HG02678 (cell line): ENCODE results near the gene PELI3.
A peak's percentile ranks its signal among the peaks of the same experiment; 100 is the strongest.

ENCODE experiments used
- ATAC-seq: cut with Tn5 transposase; IDR thresholded peaks from one replicate; pipeline ENCODE4 v1.9.1; 2021; ENCODE audit warnings: mild to moderate bottlenecking, moderate library complexity; ENCODE audit not compliant: unreplicated experiment

The PELI3 gene

GRCh38 chr11:66473608-66474515, 7.2 kb downstream of the PELI3 start:
- ATAC-seq, result no peak

GRCh38 chr11:66475349-66476172, 8.9 kb downstream of the PELI3 start:
- ATAC-seq, result no peak

GRCh38 chr11:66476173-66476840, 9.6 kb downstream of the PELI3 start:
- ATAC-seq, result no peak

- no peak for ATAC-seq
Measured at GRCh38 chr11:66476841-66477251, 10.1 kb downstream of the PELI3 start.

DNA sequence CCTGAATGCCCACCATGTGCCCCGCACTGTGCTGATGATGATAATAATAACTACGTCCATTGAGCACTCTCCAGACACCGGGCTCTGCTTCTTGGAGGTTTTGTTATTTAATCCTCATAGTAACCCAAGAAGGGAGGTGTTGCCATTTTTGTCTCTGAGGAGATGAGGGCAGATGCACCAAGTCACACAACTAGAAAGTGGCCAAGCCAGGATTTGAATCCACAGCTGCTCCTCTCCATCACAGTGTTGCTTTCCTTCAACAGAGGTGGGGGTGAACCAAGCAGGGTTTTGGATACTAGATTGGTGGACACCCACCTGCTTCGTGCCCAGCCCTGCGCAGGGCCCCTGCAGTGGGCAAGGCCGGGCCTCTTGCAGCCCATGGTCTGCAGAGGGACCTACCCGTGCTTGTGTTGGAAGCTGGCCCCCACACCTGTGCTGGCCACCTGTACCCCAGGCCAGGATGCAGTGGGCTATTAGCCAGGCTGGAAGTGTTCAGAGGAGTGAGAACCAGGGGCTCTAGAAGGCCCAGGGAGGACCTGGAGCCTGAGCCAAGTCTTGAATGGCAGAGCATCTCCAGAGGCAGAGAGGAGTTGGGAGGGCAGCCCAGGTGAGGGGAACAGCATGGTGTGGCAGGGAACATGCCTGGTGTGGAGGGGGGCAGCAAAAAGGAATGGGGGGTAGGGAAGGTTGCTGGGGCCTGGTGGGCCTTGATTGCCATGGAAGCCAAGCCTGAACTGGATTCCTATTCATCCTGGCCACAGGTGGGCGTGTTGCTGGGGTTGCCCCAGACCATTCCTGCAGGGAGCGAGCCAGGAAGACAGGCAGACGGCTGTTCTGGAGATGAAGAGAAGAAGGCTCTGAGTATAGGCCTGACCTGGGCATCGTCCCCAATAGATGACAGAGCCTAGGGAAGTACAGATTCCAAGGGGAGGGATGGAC, 10.8 kb downstream of the PELI3 start:
- ATAC-seq, result no peak

GRCh38 chr11:66478729-66479393, 12.2 kb downstream of the PELI3 start:
- no peak for ATAC-seq

GRCh38 chr11:66479394-66480116, 12.8 kb downstream of the PELI3 start:
- peak; percentile 15 for ATAC-seq

DNA sequence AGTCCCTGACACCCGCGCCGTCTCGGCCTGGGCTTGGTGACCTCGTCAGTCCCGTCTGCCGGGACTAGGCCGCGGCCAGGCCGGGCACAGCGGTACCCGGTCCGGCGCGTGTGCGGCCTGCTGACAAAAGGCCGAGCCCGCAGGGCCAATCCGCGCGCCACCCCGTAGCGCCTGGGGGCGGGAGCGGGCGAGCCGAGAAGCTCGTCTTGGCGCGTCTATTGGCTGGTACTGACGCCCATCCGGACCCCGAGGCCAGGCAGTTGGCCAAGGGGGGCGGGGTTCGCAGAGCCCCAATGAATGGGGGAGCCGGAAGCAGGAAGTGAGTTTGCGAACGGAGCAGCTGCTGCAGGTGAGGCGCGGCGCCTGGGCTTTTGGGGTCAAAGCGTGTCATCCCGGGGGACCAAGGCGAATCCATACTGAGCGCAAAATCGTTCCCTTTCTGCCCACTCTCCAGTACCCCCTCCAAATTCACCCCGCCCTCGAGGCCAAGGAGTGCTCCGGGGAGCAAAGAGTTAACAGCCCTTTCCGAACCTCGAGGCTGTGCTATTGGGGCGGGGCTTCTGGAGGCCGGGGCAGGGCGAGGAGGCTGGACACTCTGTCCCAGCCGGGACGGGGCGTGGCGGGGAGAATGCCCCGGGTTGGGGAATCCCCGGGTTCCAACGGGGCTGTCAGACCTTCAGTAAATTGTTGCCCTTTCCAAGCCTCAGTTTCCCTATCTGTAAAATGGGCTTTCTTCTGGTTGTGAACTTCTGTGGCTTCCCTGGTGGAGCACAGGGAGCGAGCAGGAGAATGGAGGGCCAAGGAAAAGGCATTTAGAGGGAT, 13.6 kb downstream of the PELI3 start, which contains the start of gene DPP3:
DPP3 (plus strand) TSS at position 318 of the 822 bp plus-strand sequence. CDS start 1,767 bp downstream, outside the sequence.
- ATAC-seq, result peak; percentile 90

DNA sequence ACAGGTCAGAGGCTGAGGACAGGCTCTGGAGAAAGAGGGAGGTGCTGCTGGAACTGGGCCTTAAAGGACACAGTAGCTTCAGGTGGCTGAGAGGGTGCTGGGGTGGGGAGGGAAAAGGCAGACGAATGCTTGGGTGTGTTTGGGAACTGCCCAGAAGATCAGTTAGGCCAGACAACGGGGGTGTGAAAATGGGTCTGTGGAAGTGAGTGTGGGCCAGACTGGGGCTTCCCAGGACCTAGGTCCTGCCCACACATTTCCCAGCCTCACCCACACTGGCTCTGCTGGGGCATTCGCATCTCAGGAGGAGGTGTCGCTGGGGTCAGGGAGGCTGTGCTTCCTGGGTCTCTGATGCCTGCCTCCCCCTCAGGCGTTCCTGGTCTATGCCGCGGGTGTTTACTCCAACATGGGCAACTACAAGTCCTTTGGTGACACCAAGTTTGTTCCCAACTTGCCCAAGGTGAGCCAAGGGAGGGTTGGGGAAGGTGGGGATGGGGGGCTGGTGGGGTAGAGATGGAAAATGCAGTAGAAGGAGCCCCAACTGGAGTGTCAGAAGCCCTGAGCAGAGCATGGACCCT, 18.2 kb downstream of the PELI3 start:
- ATAC-seq, result no peak

DNA sequence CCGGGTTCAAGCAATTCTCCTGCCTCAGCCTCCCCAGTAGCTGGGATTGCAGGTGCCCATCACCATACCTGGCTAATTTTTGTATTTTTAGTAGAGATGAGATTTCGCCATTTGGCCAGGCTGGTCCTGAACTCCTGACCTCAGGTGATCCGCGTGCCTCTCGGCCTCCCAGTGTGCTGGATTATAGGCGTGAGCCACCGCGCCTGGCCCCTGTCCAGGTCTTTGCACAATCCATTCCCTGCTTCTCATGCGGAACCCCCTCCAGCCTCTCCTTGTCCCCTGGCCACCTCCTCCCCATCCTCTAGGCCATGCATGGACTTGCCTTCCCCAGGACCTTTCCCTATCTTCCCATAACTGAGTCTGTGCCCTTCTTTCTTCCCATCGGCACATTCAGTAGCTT, 22.3 kb downstream of the PELI3 start:
- no peak for ATAC-seq

- no peak for ATAC-seq
Measured at GRCh38 chr11:66489636-66490035, 22.9 kb downstream of the PELI3 start.

- ATAC-seq, result no peak
Measured at GRCh38 chr11:66491315-66491935, 24.7 kb downstream of the PELI3 start.

DNA sequence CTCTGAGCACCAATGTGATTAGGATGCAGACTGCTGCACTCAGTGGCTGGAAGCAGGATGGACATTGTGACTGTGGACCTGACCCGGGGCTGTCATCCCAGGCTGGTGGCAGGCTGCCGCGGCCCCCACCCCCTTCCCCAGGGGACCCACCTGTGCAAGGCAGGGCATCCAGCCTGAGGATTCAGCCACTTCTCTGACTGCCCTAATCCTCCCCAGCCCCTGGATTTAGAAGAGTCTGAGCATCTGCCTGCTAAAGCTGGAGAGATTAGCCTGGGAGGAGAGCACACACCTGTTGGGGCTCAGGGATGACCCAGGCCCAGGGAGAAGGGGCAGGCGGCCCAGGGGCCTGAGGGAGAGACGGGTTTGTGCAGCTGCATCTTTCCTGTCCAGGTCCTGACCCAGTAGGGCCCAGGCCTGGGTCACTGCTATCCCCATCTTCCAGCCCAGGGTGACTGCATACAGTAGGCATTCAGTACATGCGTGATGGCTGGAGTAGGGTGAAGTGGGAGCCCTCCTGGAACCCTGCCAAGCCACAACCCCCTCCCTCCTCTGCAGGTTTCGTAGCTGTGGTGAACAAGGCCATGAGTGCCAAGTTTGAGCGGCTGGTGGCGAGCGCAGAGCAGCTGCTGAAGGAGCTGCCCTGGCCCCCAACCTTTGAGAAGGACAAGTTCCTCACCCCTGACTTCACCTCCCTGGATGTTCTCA, 25.6 kb downstream of the PELI3 start:
- ATAC-seq, result no peak

DNA sequence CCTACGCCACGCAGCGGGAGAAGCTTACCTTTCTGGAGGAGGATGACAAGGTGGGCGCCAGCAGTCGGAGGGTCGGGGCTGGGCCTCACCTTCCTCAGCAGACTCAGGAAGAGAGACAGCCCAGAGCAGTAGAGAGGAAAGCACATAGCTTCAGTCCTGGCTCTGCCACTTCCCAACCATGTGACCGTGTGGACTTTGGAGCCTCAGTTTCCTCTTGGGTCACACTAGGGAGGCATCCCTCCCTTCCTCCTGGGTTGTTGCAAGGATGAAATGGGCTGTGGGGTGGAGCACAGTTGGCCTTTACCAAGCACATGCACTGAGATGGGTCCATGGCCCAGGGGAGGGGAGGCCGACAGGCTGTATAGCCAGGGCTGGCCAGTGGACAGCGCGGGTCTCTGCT, 26.4 kb downstream of the PELI3 start:
- no peak for ATAC-seq

DNA sequence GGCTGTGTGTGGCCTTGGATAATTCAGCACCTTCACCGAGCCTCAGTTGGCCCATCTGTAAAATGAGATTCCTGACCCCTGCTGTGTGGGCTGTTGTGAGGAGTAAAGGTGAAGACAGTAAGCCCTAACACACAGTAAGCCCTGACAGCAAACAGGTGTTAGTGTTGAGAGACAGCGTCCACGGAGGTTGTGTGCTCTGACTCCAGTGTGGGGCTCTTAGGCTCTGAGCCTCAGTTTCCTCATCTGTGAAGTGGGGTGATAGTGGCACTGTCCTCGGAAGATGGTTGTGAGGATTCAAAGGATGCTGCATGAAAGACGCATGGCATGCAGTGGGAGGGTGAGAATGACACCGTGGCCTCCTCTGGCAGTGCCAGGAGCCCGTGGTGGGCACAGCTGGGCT, 27.8 kb downstream of the PELI3 start:
- no peak for ATAC-seq

- no peak for ATAC-seq
Measured at GRCh38 chr11:66494935-66495334, 28.2 kb downstream of the PELI3 start.

DNA sequence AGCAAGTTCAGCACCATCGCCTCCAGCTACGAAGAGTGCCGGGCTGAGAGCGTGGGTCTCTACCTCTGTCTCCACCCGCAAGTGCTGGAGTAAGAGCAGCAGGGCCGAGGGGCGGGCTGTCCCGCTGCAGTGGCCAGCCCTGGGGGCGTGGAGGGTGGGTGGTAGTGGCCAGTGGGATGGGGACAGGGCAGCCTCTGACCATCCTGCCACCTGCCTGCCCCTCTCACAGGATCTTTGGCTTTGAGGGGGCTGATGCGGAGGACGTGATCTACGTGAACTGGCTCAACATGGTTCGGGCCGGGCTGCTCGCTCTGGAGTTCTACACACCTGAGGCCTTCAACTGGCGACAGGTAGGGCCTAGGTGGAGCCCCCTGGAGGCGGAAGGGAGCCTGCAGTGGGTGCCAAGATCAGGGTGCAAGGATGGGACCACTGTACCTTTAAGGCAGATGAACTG, 28.7 kb downstream of the PELI3 start:
- no peak for ATAC-seq
